ENCODE measurements around the gene LURAP1L.

The LURAP1L gene

GRCh38 chr9:12774861-12775678 lies at the start of gene LURAP1L:
Gene LURAP1L, plus strand, starts transcription at chr9:12775020. Its CDS starts 696 bp downstream, at chr9:12775716.
- no peak for DNase-seq

GRCh38 chr9:12726795-12727194 lies 48.0 kb upstream of the LURAP1L start:
- no peak for DNase-seq

GRCh38 chr9:12730198-12730597 lies 44.6 kb upstream of the LURAP1L start:
- DNase-seq, result no peak

- no peak for DNase-seq
These were observed 43.9 kb upstream of the LURAP1L start for GRCh38 chr9:12730927-12731326.

- no peak for DNase-seq
These were observed 41.8 kb upstream of the LURAP1L start for GRCh38 chr9:12732971-12733370.

GRCh38 chr9:12735665-12736064 lies 39.2 kb upstream of the LURAP1L start:
- DNase-seq, result no peak

GRCh38 chr9:12737871-12738270 lies 36.9 kb upstream of the LURAP1L start:
- DNase-seq, result no peak

GRCh38 chr9:12739014-12739652 lies 35.7 kb upstream of the LURAP1L start:
- DNase-seq, result no peak

GRCh38 chr9:12740845-12741244 lies 34.0 kb upstream of the LURAP1L start:
- DNase-seq, result no peak

GRCh38 chr9:12748016-12748415 lies 26.8 kb upstream of the LURAP1L start:
- no peak for DNase-seq

- no peak for DNase-seq
These were observed 25.9 kb upstream of the LURAP1L start for GRCh38 chr9:12748954-12749353.

GRCh38 chr9:12753931-12754330 lies 20.9 kb upstream of the LURAP1L start:
- no peak for DNase-seq

- DNase-seq, result no peak
These were observed 15.1 kb upstream of the LURAP1L start for GRCh38 chr9:12759761-12760160.

GRCh38 chr9:12760758-12761157 lies 14.1 kb upstream of the LURAP1L start:
- no peak for DNase-seq

GRCh38 chr9:12764150-12764549 lies 10.7 kb upstream of the LURAP1L start:
- DNase-seq, result no peak

- no peak for DNase-seq
These were observed 9.6 kb upstream of the LURAP1L start for GRCh38 chr9:12765088-12765798.

GRCh38 chr9:12766357-12766756 lies 8.5 kb upstream of the LURAP1L start:
- DNase-seq, result no peak

- no peak for DNase-seq
These were observed 4.6 kb upstream of the LURAP1L start for GRCh38 chr9:12770261-12770660.

GRCh38 chr9:12771891-12772290 lies 2.9 kb upstream of the LURAP1L start:
- no peak for DNase-seq

GRCh38 chr9:12773562-12773961 lies 1.3 kb upstream of the LURAP1L start:
- DNase-seq, result no peak

- peak; percentile 32 for DNase-seq
These were observed 1.1 kb downstream of the LURAP1L start for GRCh38 chr9:12775679-12776512.

GRCh38 chr9:12776513-12777055 lies 1.8 kb downstream of the LURAP1L start:
- DNase-seq, result peak; percentile 32
